Testis (tissue), 3 donors: ENCODE measurements around the gene FCHSD2. TPM values are rescaled to one million over a fixed set of nuclear protein-coding genes. Genes with fewer than 3 reads are reported as not detected.
"Not testable (repeated sequence)": the region's sequence is repeated elsewhere in the genome, so short reads cannot be mapped to it uniquely, and the experiment has no call there.

ENCODE experiments used
- DNase-seq: peaks from one replicate; pipeline ENCODE4 v3.0.0-alpha.2; 2019
- H3K27ac ChIP-seq, 2 donors: fragments of 200-600 bp; sonication (generic); one replicate each; pipeline ENCODE4 v1.5.1; 2019
- H3K27me3 ChIP-seq: fragments of 200-600 bp; sonication (generic); one replicate; pipeline ENCODE4 v1.5.1; 2019
- H3K36me3 ChIP-seq: fragments of 200-600 bp; sonication (generic); one replicate; pipeline ENCODE4 v1.5.1; 2017; ENCODE audit warnings: low read depth; ENCODE audit errors: missing control alignments
- H3K4me1 ChIP-seq: fragments of 200-600 bp; sonication (generic); one replicate; pipeline ENCODE4 v1.5.1; 2019
- H3K4me3 ChIP-seq, 2 donors: fragments of 200-600 bp; sonication (generic); one replicate each; pipeline ENCODE4 v1.5.1; 2017 to 2019
- H3K9me3 ChIP-seq: fragments of 200-600 bp; sonication (generic); one replicate; pipeline ENCODE4 v1.5.1; 2017
- POLR2A ChIP-seq: fragments of 450-650 bp; IDR thresholded peaks from one replicate; pipeline ENCODE4 v1.6.1; 2017; ENCODE audit warnings: antibody characterized with exemption, mild to moderate bottlenecking, moderate library complexity
- WGBS, 2 donors: methylation state at CpG; one replicate each; pipeline ENCODE4 v1.1.5; 2018; 5-methylcytosine and 5-hydroxymethylcytosine counted together
- intact Hi-C: fragments of 100-400 bp; cut with DNase I; formaldehyde crosslinking; loops from one replicate; pipeline ENCODE4 v1.15.1; 2023; ENCODE audit warnings: low total_unique reads
- polyA plus RNA-seq: library from polyadenylated mRNA; stranded (reverse); fragments of 350-450 nt; fragmentation: Illumina TruSeq; extraction: RNeasy Lipid Tissue Mini Kit (QIAGEN cat#74804); gene quantifications from one replicate; pipeline ENCODE4 v1.2.3, GENCODE V29; 2014; ENCODE audit warnings: low read depth, low replicate concordance; ENCODE audit not compliant: insufficient read depth
- total RNA-seq, 2 donors: library from RNA; depleted of rRNA; stranded (reverse); fragments of >200 nt; gene quantifications; one replicate each; pipeline ENCODE4 v1.2.3, GENCODE V29; 2016
- TF ChIP-seq, protein P1 (sequence below), 3 experiments: fragments of 450-650 bp in 2 of 3; fragments of 200-600 bp in 1 of 3; sonication (generic) in 1 of 3; IDR thresholded peaks; one replicate each; pipeline ENCODE4 v1.5.1; 2016 to 2019; ENCODE audit warnings: antibody characterized with exemption in 3 of 3, mild to moderate bottlenecking in 2 of 3, moderate library complexity in 1 of 3

The FCHSD2 gene
- total and polyA plus RNA-seq, 3 donors from 2014 or later = 44.0 to 69.6 (median 65.9) TPM

- Histone ChIP-seq H3K27me3 (no peaks in the 10 kb centered on the region), H3K36me3 (no peaks in the 10 kb centered on the region), H3K9me3 (no peaks in the 10 kb centered on the region), H3K27ac (peak overlapping the region; percentile 93 to 98), H3K4me1 (peaks cover 35% of the 10 kb centered on the region), H3K4me3 (peak overlapping the region; percentile 86 to 96)
- intact Hi-C loops = no loop called here
- WGBS, 2 donors = 4 to 5% methylated on average over 26 of the region's 26 CpGs
- DNase-seq = peak; percentile 49
- no peak for TF ChIP-seq POLR2A
- TF ChIP-seq, protein P1, sequence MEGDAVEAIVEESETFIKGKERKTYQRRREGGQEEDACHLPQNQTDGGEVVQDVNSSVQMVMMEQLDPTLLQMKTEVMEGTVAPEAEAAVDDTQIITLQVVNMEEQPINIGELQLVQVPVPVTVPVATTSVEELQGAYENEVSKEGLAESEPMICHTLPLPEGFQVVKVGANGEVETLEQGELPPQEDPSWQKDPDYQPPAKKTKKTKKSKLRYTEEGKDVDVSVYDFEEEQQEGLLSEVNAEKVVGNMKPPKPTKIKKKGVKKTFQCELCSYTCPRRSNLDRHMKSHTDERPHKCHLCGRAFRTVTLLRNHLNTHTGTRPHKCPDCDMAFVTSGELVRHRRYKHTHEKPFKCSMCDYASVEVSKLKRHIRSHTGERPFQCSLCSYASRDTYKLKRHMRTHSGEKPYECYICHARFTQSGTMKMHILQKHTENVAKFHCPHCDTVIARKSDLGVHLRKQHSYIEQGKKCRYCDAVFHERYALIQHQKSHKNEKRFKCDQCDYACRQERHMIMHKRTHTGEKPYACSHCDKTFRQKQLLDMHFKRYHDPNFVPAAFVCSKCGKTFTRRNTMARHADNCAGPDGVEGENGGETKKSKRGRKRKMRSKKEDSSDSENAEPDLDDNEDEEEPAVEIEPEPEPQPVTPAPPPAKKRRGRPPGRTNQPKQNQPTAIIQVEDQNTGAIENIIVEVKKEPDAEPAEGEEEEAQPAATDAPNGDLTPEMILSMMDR (IDR thresholded peaks at IDR 0.05) = no peak
These were observed 1.7 kb downstream of the FCHSD2 start for GRCh38 chr11:73140213-73141030.

DNA sequence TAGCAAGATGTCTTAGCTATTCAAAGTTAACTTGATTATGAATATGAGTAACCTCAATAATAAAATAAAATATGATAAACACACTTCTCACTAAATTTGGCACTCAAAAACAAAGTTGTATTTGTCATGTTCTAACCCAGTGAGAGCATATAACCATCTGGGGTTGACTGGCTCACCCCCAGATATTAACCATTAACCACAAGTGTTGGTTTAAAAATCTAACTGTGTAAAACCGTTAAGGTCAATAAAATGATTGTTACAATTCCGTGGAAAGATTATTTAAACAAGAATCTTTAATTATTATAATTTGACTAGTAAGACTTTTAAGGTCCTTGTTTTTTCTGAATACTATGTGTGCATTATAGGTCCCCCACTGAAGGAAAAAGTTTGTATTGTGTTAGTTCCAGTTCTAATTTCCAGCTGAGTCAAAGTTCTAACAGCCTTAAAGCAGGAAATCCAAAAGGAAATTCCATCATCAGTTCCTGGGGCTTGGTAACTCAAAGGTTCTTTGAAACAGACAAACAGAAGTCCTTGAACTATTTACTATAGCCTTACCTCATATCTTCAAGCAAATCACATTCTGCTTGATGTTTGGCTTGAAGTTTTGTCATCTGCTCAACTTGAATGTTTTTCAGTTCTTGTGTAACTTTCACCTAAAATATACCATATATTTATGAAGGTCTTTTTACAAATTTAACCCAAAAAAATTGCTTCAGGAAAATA, 2.5 kb downstream of the FCHSD2 start:
- Histone ChIP-seq H3K27me3 (no peaks in the 10 kb centered on the region), H3K4me1 (peaks cover 41% of the 10 kb centered on the region), H3K36me3 (no peaks in the 10 kb centered on the region), H3K9me3 (no peaks in the 10 kb centered on the region), H3K4me3 (peak overlapping the region in 1 of 2 donors; percentile 96), H3K27ac (peak overlapping the region; percentile 93 to 98)
- WGBS, 2 donors = 18 to 29% methylated on average over 2 of the region's 2 CpGs
- no peak for TF ChIP-seq POLR2A
- TF ChIP-seq, protein P1 (IDR thresholded peaks at IDR 0.05) = no peak
- intact Hi-C loops = no loop called here
- DNase-seq = no peak

DNA sequence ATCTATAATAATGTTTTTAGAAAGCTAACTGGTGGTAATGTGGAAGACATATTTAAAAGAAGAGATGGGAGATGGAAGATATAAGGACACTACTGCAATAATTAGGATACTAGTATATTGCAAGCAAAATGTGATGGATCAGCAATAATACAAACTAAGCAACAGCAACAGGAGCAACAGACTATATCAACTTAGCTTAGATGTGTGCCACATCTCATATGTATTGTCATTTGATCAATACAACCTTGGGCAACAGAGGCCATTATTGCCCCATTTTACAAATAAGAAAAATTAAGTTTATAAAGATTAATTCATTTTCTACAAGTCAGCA, 4.2 kb downstream of the FCHSD2 start:
- H3K36me3 ChIP-seq = no peaks in the 10 kb centered on the region
- H3K4me3 ChIP-seq = no peak overlapping the region
- H3K27ac ChIP-seq = peak overlapping the region in 1 of 2 donors; percentile 27
- intact Hi-C loops = no loop called here
- H3K9me3 ChIP-seq = no peaks in the 10 kb centered on the region
- no peak for DNase-seq
- peaks cover 31% of the 10 kb centered on the region for H3K4me1 ChIP-seq
- TF ChIP-seq, protein P1 (IDR thresholded peaks at IDR 0.05) = no peak
- TF ChIP-seq POLR2A = no peak
- no peaks in the 10 kb centered on the region for H3K27me3 ChIP-seq

GRCh38 chr11:73137262-73137943, 4.7 kb downstream of the FCHSD2 start:
- no peak for DNase-seq
- intact Hi-C loops = no loop called here
- Histone ChIP-seq H3K27me3 (no peaks in the 10 kb centered on the region), H3K4me3 (no peak overlapping the region), H3K4me1 (peaks cover 31% of the 10 kb centered on the region), H3K9me3 (no peaks in the 10 kb centered on the region), H3K36me3 (no peaks in the 10 kb centered on the region), H3K27ac (peak overlapping the region in 1 of 2 donors; percentile 27)
- 53 to 59% methylated on average over 5 of the region's 5 CpGs for WGBS, 2 donors
- TF ChIP-seq, protein P1 (IDR thresholded peaks at IDR 0.05) = no peak
- TF ChIP-seq POLR2A = no peak

DNA sequence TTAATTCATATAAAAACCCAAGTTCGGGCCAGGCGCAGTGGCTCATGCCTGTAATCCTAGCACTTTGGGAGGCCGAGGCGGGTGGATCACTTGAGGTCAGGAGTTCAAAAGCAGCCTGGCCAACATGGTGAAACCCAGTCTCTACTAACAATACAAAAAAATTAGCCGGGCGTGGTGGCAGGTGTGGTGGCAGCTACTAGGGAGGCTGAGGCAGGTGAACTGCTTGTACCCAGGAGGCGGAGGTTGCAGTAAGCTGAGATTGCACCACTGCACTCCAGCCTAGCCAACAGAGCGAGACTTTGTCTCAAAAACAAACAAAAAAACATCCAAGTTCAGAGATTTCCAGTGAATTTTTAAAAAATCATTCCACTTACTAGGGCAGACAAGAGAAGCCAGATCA, 5.4 kb downstream of the FCHSD2 start:
- H3K36me3 ChIP-seq, H3K27ac ChIP-seq, H3K27me3 ChIP-seq, DNase-seq, intact Hi-C loops, H3K9me3 ChIP-seq, H3K4me3 ChIP-seq: not testable (repeated sequence)
- WGBS, 2 donors = 88 to 89% methylated on average over 8 of the region's 8 CpGs
- peaks cover 31% of the 10 kb centered on the region for H3K4me1 ChIP-seq
